HG02970 (cell line): Measurements from ENCODE around the gene LMF1.
"Not testable (repeated sequence)": the region's sequence is repeated elsewhere in the genome, so short reads cannot be mapped to it uniquely, and the experiment has no call there.

Experiments used
- ATAC-seq: cut with Tn5 transposase; IDR thresholded peaks from one replicate; pipeline ENCODE4 v1.9.1; 2021; ENCODE audit warnings: mild to moderate bottlenecking, moderate library complexity, moderate number of reproducible peaks; ENCODE audit not compliant: unreplicated experiment, low FRiP score

LMF1 gene

DNA sequence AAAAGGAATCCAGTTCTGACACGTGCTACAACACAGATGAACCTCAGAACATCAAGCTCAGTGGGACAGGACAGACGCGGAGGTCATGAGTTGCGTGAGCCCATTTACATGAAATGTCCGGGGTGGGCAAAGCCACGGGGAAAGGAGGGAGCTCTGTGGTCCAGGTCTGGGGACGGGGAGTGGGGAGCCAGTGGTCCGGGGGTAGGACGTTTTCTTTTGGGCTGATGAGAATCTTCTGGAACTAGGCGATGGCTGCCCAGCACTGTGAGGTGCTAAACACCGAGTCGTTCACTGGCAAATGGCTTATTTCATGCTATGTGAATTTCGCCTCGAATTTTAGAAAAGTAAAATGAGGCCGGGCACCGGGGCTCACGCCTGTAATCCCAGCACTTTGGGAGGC, 2.6 kb upstream of the LMF1 start:
- no peak for ATAC-seq

DNA sequence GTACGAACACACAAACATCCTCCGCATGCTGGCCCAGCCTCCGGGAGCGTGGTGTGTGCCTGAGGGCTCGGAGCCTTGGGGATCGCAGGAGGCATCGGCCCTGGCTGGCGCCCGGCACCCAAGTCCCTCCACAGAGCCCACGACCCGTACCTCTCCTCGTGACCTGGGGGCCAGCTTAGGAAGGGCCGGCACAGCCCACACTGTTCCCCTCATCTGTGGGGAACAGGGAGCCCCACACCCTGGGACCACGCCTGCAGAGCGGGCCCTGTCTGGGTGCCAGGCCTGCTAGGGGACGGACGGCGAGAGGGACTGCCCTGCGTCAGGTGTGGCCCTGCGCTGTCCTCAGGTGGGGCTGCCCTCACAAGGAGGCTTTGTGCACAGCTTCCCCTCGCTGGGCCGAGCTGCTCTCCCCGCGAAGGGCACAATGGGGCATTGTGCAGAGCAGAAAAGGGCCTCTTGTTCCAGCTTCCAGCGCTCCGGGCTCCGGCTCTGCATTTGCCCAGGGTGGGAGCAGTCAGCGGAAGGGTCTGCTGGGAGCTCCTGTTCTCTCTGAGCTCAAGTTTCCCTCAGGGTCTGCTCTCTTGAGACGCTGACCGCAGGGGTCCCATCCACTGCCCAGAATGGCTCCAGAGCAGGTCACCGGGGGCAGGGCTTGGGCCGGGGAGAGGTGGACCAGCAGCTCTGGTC, 1.7 kb upstream of the LMF1 start:
- no peak for ATAC-seq

DNA sequence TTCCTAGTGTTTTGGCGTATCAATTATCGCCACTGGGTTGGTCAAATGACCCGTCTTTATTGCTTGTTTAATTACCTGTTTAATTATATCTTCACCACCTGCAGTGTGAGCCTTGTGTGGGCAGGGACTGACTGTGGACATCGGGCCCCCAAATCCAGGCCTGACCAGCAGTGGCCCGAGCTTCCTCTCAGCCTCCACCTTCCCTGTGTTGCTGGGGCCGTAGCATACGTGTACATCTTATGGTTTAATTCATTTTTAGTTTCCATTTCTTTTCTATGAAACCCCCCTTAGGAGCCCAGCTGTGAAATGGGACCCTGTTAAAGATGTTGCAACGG, 1.2 kb upstream of the LMF1 start:
- no peak for ATAC-seq

DNA sequence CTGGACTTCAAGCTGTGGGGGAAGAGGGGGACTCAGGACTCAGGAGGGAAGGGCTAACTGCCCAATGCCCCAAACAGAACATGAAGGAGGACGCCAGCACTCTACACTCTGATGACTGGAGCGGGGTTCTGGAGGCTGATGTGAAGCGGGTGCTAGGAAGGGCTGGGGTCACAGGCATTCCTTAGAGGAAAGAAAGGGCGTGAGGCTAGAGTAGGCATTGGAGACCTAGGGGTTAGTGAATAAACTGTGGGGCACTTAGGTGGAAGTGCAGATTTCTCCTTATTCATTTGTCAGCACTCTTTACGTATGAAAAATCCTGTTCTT, 760 bp upstream of the LMF1 start:
- no peak for ATAC-seq

DNA sequence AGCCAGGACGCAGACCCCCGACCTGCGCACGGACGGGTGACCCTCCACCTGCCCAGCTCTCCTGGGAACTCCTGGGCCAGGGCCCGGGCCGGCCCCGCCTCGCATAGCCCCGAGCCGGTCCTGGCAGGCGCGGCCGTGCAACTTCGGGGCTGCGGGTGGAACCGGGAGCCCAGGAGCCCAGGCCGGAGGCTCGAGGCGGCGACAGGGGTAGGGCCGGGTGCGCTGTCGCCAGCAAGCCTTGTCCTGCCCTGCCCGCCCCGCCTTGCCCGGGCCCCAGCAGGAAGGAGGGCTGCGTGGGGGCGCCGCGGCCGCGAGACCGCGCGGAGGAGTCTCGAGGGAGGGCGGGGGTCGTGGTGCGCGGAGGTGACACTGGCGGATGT, 408 bp downstream of the LMF1 start:
- ATAC-seq, result no peak

GRCh38 chr16:969508-970385, 1.0 kb downstream of the LMF1 start:
- peak; percentile 1 for ATAC-seq

- no peak for ATAC-seq
Observed at GRCh38 chr16:968620-969019, 2.2 kb downstream of the LMF1 start.

DNA sequence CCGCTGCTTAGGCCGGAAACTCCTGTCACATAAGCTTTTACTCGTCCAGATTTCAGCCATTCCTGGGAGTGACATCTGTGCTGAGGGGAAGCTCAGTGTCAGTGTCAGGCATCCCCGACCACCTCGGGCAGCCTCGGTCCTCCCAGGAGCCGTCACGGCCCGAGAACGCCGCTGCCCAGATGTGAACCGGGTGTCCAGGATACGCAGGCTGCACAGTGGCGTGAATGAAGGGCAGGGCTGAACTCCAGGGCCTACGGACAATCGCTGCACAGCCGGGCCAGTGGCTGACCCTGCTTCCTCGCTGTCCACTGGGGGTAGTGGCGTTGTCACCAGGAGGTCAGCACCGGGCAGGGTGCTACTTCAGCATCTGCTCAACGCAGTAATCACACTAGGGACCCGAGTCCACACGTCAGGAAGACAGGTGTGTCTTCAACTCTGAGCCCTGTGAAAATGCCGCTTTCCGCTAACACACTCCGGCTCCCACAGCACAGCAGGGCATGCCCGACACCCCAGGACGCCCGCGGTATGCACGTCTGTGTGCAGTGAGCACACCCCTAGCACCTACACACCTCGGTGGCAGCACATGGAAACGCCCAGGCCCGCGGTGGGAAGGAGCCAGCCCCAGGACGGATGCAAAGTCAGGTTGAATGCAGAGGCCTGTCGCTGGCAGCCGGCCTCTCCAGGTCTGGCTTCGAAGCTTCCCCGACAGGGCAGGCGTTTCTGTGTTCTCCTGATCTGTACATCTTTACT, 3.1 kb downstream of the LMF1 start:
- ATAC-seq, result no peak

GRCh38 chr16:967077-967541, 3.7 kb downstream of the LMF1 start:
- ATAC-seq, result no peak

DNA sequence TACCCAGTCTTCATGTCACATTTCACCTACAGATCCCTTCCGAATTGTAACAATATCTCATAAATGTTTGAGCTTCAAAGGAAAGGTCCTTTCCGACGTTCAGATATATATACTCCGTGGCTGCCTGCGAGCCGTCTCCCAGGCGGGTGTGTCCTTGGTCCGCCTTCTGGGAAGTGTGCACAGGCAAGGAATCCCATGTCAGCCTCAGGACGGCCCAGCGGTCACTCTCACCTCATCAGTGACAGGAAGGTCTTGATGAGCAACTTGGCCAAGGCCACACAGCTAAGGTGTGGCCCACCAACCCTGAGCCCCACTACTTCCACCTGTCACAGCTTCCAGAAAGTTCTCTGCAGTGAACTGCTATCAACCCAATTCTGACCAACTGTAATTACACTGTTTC, 4.3 kb downstream of the LMF1 start:
- ATAC-seq, result no peak

- no peak for ATAC-seq
Observed at GRCh38 chr16:966035-966434, 4.7 kb downstream of the LMF1 start.

DNA sequence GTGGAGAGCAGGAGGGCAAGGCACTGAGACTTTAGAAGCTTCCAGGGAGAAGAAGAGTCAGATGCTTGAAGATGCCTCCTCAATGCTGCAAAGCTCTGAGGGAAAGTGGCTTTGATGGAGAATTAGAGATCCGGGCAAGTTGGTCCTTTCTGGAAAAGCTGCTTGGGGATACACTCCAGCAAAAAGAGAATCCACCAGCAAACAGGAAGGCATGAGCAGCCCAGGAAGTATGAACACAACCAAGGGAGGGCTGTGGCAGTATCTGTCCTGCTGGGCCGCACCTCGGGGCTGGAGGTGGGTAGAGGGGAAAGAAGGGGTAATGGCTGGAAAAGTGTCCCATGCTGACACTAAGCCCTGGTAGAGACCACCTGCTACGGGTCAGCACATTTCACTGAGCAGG, 5.3 kb downstream of the LMF1 start:
- ATAC-seq, result no peak

DNA sequence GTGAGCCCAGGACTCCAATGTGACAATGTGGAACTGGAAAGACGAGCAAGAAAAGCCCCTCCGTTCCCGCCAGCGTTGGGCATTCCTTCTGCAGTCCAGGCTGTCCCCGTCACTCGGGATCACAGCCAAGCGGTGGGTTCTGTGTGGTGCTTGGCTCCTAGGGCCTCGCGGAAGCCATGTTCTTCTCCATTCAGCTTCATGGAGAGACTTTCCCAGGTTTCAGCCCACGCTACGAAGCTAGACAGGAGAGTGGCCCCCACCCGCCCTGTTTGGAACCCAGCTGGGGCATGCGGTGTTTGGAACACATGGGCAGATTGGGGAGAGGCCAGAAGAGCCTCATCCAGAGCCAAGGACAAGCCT, 5.8 kb downstream of the LMF1 start:
- ATAC-seq, result no peak

DNA sequence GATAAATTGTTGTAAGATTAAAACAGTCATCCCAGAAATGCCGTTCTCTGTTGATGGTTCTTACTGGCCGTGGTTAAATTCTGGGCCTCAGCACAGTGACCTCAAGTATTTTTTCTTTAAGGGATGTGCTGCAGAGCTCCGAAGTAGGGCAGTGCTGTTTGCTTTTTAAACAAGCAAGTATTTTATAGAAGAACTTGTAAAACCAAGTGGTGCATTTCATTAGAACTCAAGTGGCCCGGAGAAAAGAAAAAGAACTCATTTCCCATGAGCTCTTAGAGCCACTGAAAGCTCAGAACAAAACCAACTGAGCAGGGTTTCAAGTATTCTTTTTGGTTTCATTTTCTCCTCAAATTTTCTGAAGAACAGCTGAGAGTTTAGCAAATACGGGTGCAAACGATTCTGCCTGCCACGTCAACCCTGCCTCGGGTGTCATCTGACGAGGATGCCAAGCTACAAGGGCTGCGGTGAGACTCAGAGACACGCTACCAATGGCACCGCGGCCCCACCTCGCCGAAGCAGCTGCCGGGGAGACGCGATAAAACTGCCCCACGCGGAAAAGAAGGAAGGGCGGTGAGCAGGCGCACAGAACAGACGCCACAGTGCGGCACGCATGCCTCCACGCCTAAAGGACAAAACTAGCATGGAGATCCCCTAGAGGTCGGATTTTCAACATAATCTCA, 6.3 kb downstream of the LMF1 start:
- ATAC-seq, result no peak

- no peak for ATAC-seq
Observed at GRCh38 chr16:963913-964312, 6.9 kb downstream of the LMF1 start.

DNA sequence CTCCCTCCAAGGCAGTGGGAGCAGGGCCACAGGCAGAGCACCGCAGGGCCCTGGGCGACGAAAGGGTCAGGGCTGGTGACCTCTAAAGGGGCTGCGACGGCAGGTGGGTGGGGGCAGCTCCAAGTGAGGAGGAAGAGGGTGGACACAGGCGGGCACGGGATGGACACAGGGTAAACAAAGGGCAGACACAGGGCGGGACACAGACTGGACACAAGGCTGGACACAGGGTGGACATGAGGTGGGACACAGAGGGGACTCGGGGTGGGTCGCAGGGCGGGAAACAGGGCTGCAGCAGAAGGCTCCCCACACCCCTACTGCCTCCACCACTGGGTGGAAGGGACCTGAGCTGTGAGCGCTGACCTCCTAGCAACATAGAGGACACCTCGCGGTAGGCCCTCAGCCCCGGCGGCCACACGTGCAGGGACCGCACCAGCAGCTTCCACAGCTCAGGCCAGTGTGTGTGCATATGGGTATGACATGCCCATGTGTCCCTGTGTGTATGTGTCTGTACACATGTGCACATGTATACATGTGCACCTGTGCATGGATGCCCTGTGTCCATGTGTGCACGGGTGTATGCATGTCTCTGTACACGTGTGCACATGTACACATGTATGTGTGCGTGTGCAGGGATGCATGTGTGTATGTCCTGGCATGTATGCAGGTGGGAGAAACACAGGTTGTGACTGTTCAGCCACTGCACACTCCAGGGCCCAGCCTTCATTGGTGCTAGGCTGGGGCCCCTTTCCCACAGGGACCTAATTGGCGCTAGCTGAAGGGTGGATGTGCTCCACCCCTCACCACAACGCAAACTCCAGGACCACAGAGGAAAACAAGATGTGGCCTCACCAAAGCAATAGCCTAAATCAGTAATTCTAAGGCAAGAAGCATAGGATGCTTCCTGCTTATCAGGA, 7.6 kb downstream of the LMF1 start:
- no peak for ATAC-seq

DNA sequence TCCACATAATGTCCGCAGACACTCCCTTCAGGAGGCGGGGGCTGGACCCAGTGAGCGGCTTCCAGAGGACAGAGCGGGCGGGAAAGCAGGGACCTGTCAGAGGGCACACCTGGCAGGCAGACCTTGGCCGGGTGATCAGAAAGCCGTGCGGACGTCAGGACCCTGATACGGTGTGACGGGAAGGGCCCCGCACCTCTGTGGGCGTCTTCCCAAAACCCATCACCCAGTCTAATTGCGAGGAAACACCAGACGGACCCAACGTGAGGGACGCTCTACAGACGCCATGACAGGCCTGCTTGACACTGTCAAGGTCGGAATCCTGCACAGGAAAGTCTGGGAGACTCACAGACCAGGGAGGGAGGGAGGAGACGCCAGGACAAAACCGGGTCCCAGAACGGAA, 8.4 kb downstream of the LMF1 start:
- no peak for ATAC-seq

DNA sequence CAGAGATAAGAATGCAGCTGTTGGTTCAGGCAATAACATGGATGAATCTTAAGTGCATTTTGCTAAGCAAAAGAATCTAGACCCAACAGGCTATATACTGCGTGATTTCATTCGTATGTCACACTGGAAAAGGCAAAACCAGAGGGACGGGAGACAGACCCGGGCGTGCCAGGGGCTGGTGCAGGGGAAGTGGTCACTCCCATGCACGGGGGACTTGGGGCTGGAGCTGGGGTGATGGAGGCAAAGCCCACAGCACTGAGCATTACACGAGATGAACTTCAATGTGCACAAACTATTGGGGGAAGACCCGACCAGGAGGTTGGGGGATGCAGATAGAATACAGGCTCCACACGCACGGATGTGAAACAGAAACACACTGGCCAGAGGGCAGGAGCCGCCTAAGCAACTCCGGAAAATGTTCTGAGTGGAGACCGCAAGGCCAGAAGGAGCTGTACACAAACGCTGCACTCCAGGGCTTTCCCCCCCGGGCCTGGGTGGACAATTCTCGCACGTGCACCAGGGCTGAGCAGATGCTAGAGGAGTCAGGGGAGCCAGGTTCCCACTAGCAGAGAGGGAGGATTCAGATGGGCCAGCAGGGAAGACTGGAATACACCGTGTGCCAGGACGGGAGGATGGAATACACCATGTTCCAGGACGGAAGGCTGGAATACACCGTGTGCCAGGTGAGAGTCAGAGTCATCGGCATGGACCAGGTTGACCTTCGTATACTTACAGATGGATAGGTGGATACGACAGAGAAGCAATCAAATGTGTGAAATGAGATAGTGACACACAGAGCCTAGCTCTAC, 11.3 kb downstream of the LMF1 start:
- no peak for ATAC-seq

DNA sequence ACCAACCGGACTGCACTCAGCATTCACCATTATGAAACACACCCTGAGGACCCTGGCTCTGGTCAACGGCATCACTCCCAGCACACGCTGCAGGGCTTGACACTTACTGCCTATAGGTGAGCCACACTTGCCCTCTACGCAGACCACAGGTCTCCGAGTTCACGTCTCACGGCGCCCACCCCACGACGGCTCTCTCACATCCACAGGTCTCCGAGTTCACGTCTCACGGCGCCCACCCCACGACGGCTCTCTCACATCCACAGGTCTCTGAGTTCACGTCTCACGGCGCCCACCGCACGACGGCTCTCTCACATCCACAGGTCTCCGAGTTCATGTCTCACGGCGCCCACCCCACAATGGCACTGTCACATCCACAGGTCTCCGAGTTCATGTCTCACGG, 15.0 kb downstream of the LMF1 start:
- ATAC-seq, result not testable (repeated sequence)
